Measurements from ENCODE around the gene MXRA7. TPM values are rescaled to one million over a fixed set of nuclear protein-coding genes. Genes with fewer than 3 reads are reported as not detected.

MXRA7 gene
- total RNA-seq, 2 experiments from 2014 or later: 1.6 to 4.9 TPM

DNA sequence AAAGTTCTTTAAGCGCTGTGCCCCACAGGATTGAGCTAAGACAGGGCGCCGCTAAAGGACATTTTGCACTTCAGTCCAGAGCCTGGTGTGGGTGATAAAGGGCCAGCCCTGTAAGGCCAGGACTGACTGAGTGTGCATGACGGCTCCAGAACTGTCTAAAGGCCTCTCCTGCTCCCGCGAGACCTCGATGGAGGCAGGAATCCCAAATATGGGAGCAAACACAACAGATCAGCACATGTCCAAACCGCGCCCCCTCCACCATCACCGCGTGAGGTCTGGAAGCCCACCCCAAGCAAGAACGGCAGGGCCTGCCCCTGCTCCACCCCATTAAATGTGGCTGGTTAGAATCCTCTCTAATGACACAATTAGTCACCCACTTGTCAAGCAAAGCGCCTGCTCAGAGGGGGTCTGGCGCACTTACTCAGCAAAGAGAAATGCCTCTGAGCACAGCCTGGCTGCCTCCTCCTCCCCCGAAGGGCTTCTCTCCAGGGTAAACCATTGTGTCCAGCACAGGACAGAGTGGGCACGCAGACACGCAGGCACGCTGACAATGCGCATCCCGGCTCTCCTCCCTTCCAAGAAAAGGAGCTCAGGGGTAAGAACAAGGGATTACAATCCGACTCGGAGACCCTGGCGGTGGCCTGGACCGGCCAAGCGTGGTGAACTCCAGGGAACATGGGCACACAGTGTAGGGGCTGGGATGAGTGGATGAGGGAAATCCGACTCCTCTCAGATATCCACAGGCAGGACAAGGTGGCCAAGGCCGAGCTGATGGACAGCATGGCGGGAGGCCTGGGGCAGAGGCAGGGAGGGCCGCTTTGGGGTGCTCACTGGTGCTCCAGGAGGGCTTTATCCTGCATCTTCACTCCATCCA, 1.5 kb downstream of the MXRA7 start:
- Histone ChIP-seq H3K27ac (ENCODE audit: low read depth, low read length, poor library complexity, severe bottlenecking) (no peak overlapping the region), H3K9me3 (ENCODE audit: low read length) (no peaks in the 10 kb centered on the region), H3K4me2 (ENCODE audit: low read length) (no peak overlapping the region), H3K36me3 (ENCODE audit: insufficient read depth, low read length) (peaks cover 12% of the 10 kb centered on the region; the same call in 1 of the 2 replicates), H2AFZ (ENCODE audit: low read length) (no peak overlapping the region), H3K4me1 (ENCODE audit: insufficient read depth, low read length, poor library complexity, severe bottlenecking) (peaks cover 11% of the 10 kb centered on the region), H3K9me2 (ENCODE audit: insufficient read depth, low read length) (no peaks in the 10 kb centered on the region), H3K79me2 (ENCODE audit: insufficient read depth, low read depth, low read length) (no peaks in the 10 kb centered on the region), H4K20me1 (ENCODE audit: insufficient read depth, low read length) (no peaks in the 10 kb centered on the region), H3K4me3 (ENCODE audit: low read depth, low read length, poor library complexity, severe bottlenecking) (no peak overlapping the region)
- DNase-seq (ENCODE audit: low spot score): no peak
- intact Hi-C loops (cut with micrococcal nuclease; ENCODE audit: unreplicated experiment): no loop called here
- POLR2A ChIA-PET: no interaction called here
- TF ChIP-seq, protein P1, sequence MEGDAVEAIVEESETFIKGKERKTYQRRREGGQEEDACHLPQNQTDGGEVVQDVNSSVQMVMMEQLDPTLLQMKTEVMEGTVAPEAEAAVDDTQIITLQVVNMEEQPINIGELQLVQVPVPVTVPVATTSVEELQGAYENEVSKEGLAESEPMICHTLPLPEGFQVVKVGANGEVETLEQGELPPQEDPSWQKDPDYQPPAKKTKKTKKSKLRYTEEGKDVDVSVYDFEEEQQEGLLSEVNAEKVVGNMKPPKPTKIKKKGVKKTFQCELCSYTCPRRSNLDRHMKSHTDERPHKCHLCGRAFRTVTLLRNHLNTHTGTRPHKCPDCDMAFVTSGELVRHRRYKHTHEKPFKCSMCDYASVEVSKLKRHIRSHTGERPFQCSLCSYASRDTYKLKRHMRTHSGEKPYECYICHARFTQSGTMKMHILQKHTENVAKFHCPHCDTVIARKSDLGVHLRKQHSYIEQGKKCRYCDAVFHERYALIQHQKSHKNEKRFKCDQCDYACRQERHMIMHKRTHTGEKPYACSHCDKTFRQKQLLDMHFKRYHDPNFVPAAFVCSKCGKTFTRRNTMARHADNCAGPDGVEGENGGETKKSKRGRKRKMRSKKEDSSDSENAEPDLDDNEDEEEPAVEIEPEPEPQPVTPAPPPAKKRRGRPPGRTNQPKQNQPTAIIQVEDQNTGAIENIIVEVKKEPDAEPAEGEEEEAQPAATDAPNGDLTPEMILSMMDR (conservative IDR thresholded peaks at IDR 0.05; ENCODE audit: low read length): no peak
- TF ChIP-seq EZH2phosphoT487 (IDR thresholded peaks at IDR 0.05; ENCODE audit: borderline replicate concordance, low read depth, low read length): no peak
- CTCF ChIA-PET (ENCODE audit: unreplicated experiment): interaction anchor here (0.6 kb wide), 3 partner anchors 13 to 181 kb away, joined by 3 read pairs; no protein-coding TSS in a partner anchor
- no TSS peak for BruUV-seq (replicated peaks)

DNA sequence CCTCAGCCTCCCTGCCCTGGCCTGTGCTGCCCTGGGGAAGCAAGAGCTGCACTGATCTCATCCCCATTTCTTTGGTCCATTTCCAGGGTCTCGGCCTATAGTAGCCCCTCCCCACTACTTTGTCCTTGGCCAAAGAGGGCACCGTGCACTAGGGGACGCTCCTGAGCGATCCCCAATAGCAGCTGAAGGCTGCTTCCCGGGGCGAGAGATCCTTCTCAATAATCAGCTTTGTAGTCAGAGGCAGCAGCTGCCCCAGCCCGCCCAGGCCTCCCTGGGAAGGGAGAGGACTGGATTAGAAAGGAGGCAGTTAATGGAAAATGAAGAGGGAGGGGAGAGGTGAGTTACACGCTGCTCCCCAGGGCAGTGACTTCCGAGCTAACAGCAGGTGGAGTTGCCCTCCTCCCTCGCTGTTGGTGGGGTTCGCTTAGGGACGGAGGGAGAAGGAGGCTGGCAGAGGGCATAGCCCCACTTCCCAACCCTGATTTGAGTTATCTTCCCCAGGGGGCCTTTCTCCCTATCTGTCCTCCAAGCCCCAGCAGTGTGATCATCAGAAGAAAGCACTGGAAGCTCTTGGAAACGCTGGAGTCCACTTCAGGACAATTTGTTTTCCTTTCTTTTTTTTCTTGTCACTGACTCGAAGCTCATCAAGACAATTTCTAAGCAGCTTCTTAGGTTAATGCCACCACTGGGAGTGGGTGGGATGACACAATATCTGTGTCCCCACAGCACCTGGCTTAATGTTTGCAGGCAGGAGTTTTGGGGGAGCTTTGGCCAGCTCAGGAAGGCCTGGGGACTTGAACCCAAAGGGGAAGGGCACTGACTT, 2.6 kb downstream of the MXRA7 start:
- CTCF ChIA-PET (ENCODE audit: unreplicated experiment): interaction anchor here (0.6 kb wide), 1 partner anchor 180 kb away, joined by 3 read pairs; no protein-coding TSS in a partner anchor
- Histone ChIP-seq H3K36me3 (ENCODE audit: insufficient read depth, low read length) (0 out of 2 replicates have a peak, but pooled peaks cover under 1% of the 10 kb centered on the region), H3K4me1 (ENCODE audit: insufficient read depth, low read length, poor library complexity, severe bottlenecking) (peaks cover 11% of the 10 kb centered on the region), H3K9me2 (ENCODE audit: insufficient read depth, low read length) (no peaks in the 10 kb centered on the region), H3K4me2 (ENCODE audit: low read length) (no peak overlapping the region), H3K4me3 (ENCODE audit: low read depth, low read length, poor library complexity, severe bottlenecking) (no peak overlapping the region), H3K9me3 (ENCODE audit: low read length) (no peaks in the 10 kb centered on the region), H3K79me2 (ENCODE audit: insufficient read depth, low read depth, low read length) (no peaks in the 10 kb centered on the region), H3K27ac (ENCODE audit: low read depth, low read length, poor library complexity, severe bottlenecking) (no peak overlapping the region), H4K20me1 (ENCODE audit: insufficient read depth, low read length) (no peaks in the 10 kb centered on the region), H2AFZ (ENCODE audit: low read length) (no peak overlapping the region)
- POLR2A ChIA-PET: interaction anchor here (0.5 kb wide), 1 partner anchor 20 kb away, joined by 3 read pairs; no protein-coding TSS in a partner anchor
- no peak for TF ChIP-seq EZH2phosphoT487 (IDR thresholded peaks at IDR 0.05; ENCODE audit: borderline replicate concordance, low read depth, low read length)
- TF ChIP-seq, protein P1 (conservative IDR thresholded peaks at IDR 0.05; ENCODE audit: low read length): 0 out of 2 replicates have a peak, but pooled peaks have one; percentile 37
- BruUV-seq (replicated peaks): no TSS peak
- intact Hi-C loops (cut with micrococcal nuclease; ENCODE audit: unreplicated experiment): no loop called here
- DNase-seq (ENCODE audit: low spot score): no peak

Measured in OCI-LY7 (cell line).